OCI-LY7 (cell line): Measurements from ENCODE around the gene RHOU. TPM values are rescaled to one million over a fixed set of nuclear protein-coding genes. Genes with fewer than 3 reads are reported as not detected.

Experiments
- BruUV-seq: library from RNA; stranded (reverse); fragments of 400-500 nt; replicated peaks from 2 replicates; lab custom pipeline; 2021; lab: Mats Ljungman, UMichigan
- CTCF ChIA-PET: fragments of 300-600 bp; sonication (Branson Sonifier 250); formaldehyde crosslinking; loops from one replicate; lab custom pipeline; 2022; ENCODE audit warnings: antibody characterized with exemption; ENCODE audit not compliant: unreplicated experiment; lab: Charles Lee
- POLR2A ChIA-PET: fragments of 300-600 bp; sonication (Branson Sonifier 250); formaldehyde crosslinking; loops from one replicate; lab custom pipeline; 2022; ENCODE audit warnings: antibody characterized with exemption; lab: Charles Lee
- DNase-seq: peaks from one replicate; pipeline ENCODE4 v3.0.0-alpha.2; 2015; ENCODE audit warnings: low spot score
- H2AFZ ChIP-seq: fragments of 200-600 bp; sonication (generic), shearing (Covaris generic); 2 replicates; pipeline ENCODE4 v1.6.1; 2014; ENCODE audit warnings: mild to moderate bottlenecking, antibody characterized with exemption, low read length, moderate library complexity
- H3K27ac ChIP-seq: fragments of 200-600 bp; sonication (generic); 2 replicates; pipeline ENCODE4 v1.5.1; 2014; ENCODE audit warnings: mixed run types, low read depth, mild to moderate bottlenecking, moderate library complexity, low read length, inconsistent platforms; ENCODE audit not compliant: poor library complexity, severe bottlenecking
- H3K36me3 ChIP-seq: fragments of 200-600 bp; sonication (generic); 2 replicates; pipeline ENCODE4 v1.6.1; 2014; ENCODE audit warnings: mild to moderate bottlenecking, antibody characterized with exemption, low read length, moderate library complexity, mixed read lengths; ENCODE audit not compliant: insufficient read depth
- H3K4me1 ChIP-seq: fragments of 200-600 bp; sonication (generic); 2 replicates; pipeline ENCODE4 v1.5.1; 2014; ENCODE audit warnings: mild to moderate bottlenecking, low read length; ENCODE audit not compliant: insufficient read depth, poor library complexity, severe bottlenecking
- H3K4me2 ChIP-seq: fragments of 200-600 bp; sonication (generic); 2 replicates; pipeline ENCODE4 v1.6.1; 2014; ENCODE audit warnings: mild to moderate bottlenecking, low read length
- H3K4me3 ChIP-seq: fragments of 200-600 bp; sonication (generic); 2 replicates; pipeline ENCODE4 v1.5.1; 2014; ENCODE audit warnings: mild to moderate bottlenecking, low read depth, low read length; ENCODE audit not compliant: poor library complexity, severe bottlenecking
- H3K79me2 ChIP-seq: fragments of 200-600 bp; sonication (generic); 2 replicates; pipeline ENCODE4 v1.6.1; 2016; ENCODE audit warnings: low read depth, mild to moderate bottlenecking, low read length, moderate library complexity, mixed read lengths; ENCODE audit not compliant: insufficient read depth
- H3K9me2 ChIP-seq: fragments of 200-600 bp; sonication (generic); 2 replicates; pipeline ENCODE4 v1.6.1; 2016; ENCODE audit warnings: mild to moderate bottlenecking, low read length, mixed read lengths; ENCODE audit not compliant: insufficient read depth
- H3K9me3 ChIP-seq: fragments of 200-600 bp; sonication (generic); 2 replicates; pipeline ENCODE4 v1.6.1; 2014; ENCODE audit warnings: mild to moderate bottlenecking, mixed run types, low read length, mixed read lengths
- H4K20me1 ChIP-seq: fragments of 200-600 bp; sonication (generic); 2 replicates; pipeline ENCODE4 v1.6.1; 2014; ENCODE audit warnings: mild to moderate bottlenecking, antibody characterized with exemption, low read length, moderate library complexity, mixed read lengths; ENCODE audit not compliant: insufficient read depth
- EZH2phosphoT487 ChIP-seq: fragments of 200-600 bp; sonication (generic); IDR thresholded peaks from 2 replicates; pipeline ENCODE4 v1.6.1; 2018; ENCODE audit warnings: low read depth, borderline replicate concordance, mild to moderate bottlenecking, mixed run types, antibody characterized with exemption, low read length, moderate library complexity, mixed read lengths
- intact Hi-C: fragments of 100-400 bp; cut with micrococcal nuclease; formaldehyde crosslinking; loops from one replicate; pipeline ENCODE4 v1.10.0; 2022; ENCODE audit not compliant: unreplicated experiment
- total RNA-seq, 2 experiments: library from RNA; depleted of rRNA in 1 of 2; stranded (reverse); fragments of >200 nt in 1 of 2; shearing (Covaris generic) in 1 of 2; gene quantifications; 2 replicates each; pipeline ENCODE4 v1.2.3, GENCODE V29; 2014 to 2022
- TF ChIP-seq, protein P1 (sequence below): fragments of 200-600 bp; sonication (generic); conservative IDR thresholded peaks from 2 replicates; pipeline ENCODE4 v1.5.1; 2014; ENCODE audit warnings: mild to moderate bottlenecking, antibody characterized with exemption, low read length, moderate library complexity, mixed read lengths

The RHOU gene
- total RNA-seq, 2 experiments from 2014 or later = not detected

DNA sequence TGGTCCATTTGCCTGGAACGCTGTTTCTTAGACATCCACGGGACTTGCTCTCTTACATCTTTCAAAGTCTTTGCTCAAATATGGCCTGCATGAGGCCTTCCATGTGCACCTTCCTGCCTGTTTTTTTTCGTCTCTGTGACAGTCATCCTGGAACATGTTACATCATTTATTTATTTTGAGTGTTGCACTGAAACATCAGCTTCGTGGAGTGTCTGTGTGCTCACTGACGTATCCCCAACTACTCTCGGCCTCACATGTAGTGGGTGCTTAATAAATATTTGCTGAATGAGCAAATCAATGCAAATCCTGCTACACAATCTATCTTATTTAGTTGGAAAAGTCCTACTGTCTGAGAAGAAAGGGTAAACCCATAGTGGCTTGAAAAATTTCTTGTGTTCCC, 11.4 kb upstream of the RHOU start:
- Histone ChIP-seq H3K36me3 (no peaks in the 10 kb centered on the region), H3K79me2 (no peaks in the 10 kb centered on the region), H3K27ac (no peak overlapping the region), H3K4me1 (no peaks in the 10 kb centered on the region), H3K4me2 (no peak overlapping the region), H2AFZ (no peak overlapping the region), H3K9me3 (no peaks in the 10 kb centered on the region), H4K20me1 (no peaks in the 10 kb centered on the region), H3K4me3 (no peak overlapping the region), H3K9me2 (no peaks in the 10 kb centered on the region)
- DNase-seq = no peak
- intact Hi-C loops = no loop called here
- BruUV-seq = no TSS peak
- ChIA-PET CTCF (no interaction called here), POLR2A (no interaction called here)
- TF ChIP-seq, protein P1, sequence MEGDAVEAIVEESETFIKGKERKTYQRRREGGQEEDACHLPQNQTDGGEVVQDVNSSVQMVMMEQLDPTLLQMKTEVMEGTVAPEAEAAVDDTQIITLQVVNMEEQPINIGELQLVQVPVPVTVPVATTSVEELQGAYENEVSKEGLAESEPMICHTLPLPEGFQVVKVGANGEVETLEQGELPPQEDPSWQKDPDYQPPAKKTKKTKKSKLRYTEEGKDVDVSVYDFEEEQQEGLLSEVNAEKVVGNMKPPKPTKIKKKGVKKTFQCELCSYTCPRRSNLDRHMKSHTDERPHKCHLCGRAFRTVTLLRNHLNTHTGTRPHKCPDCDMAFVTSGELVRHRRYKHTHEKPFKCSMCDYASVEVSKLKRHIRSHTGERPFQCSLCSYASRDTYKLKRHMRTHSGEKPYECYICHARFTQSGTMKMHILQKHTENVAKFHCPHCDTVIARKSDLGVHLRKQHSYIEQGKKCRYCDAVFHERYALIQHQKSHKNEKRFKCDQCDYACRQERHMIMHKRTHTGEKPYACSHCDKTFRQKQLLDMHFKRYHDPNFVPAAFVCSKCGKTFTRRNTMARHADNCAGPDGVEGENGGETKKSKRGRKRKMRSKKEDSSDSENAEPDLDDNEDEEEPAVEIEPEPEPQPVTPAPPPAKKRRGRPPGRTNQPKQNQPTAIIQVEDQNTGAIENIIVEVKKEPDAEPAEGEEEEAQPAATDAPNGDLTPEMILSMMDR = no peak
- no peak for TF ChIP-seq EZH2phosphoT487

DNA sequence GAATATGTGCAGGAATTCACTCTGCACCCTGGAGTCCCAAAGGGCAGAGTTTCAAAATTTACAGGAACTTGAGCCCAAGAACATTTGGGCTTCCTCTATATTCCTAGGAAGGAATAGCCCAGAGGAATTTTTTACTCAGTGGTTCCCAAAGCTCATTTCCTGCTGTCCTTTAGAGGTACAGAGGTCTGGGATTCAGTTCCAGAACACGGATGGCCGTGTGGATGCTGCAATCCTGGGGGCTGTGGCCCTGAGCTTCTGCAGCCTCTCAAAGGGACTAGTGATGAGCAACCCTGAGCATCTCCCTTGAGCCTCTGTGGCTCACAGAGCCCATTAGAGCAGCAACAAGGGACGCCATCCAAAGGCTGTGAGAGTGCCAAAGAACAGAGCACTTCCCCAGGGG, 10.1 kb upstream of the RHOU start:
- Histone ChIP-seq H3K9me3 (no peaks in the 10 kb centered on the region), H3K36me3 (no peaks in the 10 kb centered on the region), H3K4me1 (no peaks in the 10 kb centered on the region), H3K4me3 (no peak overlapping the region), H2AFZ (no peak overlapping the region), H3K4me2 (no peak overlapping the region), H3K9me2 (no peaks in the 10 kb centered on the region), H3K27ac (no peak overlapping the region), H4K20me1 (no peaks in the 10 kb centered on the region), H3K79me2 (no peaks in the 10 kb centered on the region)
- DNase-seq = no peak
- intact Hi-C loops = no loop called here
- ChIA-PET CTCF (no interaction called here), POLR2A (interaction anchor here (1.0 kb wide), 1 partner anchor 19 kb away, joined by 3 read pairs; no protein-coding TSS in a partner anchor)
- TF ChIP-seq, protein P1 = no peak
- no peak for TF ChIP-seq EZH2phosphoT487
- BruUV-seq = no TSS peak

DNA sequence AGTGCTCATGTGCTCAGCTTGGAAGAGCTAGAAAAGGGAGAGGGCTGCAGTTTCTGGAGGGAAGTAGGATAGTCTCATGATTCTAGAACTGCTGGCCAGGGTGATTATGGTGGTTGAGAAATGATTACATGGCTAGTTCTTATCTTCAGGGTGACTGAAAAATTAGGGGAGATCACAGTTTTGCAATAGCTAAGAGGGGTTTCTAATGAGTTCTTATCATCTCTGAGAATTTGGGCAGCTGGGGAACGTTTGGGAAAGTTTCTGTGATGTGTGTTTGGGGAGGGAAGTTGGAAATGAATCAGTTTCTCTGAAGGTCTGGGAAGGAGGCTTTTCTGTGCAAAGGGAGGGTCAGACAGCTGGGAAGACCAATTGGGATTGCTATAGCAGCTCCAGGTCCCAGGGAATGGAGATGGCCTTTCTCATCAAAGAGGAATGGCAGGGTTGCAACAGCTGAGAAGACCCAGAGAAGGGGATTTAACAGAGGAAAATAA, 7.6 kb upstream of the RHOU start:
- H3K9me3 ChIP-seq = no peaks in the 10 kb centered on the region
- no peak overlapping the region for H3K27ac ChIP-seq
- H3K9me2 ChIP-seq = no peaks in the 10 kb centered on the region
- H3K36me3 ChIP-seq = no peaks in the 10 kb centered on the region
- H3K4me3 ChIP-seq = no peak overlapping the region
- DNase-seq = no peak
- no TSS peak for BruUV-seq
- POLR2A ChIA-PET = no interaction called here
- CTCF ChIA-PET = no interaction called here
- H3K4me2 ChIP-seq = no peak overlapping the region
- no peak overlapping the region for H2AFZ ChIP-seq
- no peaks in the 10 kb centered on the region for H3K4me1 ChIP-seq
- H4K20me1 ChIP-seq = no peaks in the 10 kb centered on the region
- intact Hi-C loops = no loop called here
- no peaks in the 10 kb centered on the region for H3K79me2 ChIP-seq
- TF ChIP-seq, protein P1 = no peak
- no peak for TF ChIP-seq EZH2phosphoT487
